SKM-1 (cell line): Measurements from ENCODE around the gene AKAIN1.

ENCODE experiments used
- DNase-seq: peaks from one replicate; lab custom pipeline; 2025; ENCODE audit not compliant: unreplicated experiment; lab: John Stamatoyannopoulos, UW

Gene AKAIN1, protein sequence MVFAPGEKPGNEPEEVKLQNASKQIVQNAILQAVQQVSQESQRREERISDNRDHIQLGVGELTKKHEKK

DNA sequence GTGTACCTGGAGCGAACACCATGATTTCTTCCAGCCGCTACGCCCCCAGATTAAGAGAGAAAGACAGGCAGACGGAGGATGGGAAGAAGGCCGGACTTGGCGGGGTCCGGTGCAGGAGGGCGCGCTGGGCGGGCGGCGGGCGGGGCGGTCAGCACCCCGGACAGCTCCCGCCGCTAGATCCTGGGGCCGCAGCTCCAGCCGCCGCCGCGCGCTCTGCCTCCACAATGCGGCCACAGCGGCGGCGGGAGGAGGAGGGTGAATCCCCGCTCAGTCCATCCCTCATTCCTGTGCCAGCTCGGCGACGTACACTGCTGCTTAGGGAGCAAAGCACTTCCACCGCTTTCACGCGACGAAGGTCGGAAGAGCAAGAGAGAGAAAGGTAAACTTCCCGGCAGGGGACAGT is at the start of gene AKAIN1:
Gene AKAIN1, minus strand, starts transcription at position 226 of the 403 bp plus-strand sequence. Its CDS starts 204 bp downstream, at position 22.
- DNase-seq = no peak

DNA sequence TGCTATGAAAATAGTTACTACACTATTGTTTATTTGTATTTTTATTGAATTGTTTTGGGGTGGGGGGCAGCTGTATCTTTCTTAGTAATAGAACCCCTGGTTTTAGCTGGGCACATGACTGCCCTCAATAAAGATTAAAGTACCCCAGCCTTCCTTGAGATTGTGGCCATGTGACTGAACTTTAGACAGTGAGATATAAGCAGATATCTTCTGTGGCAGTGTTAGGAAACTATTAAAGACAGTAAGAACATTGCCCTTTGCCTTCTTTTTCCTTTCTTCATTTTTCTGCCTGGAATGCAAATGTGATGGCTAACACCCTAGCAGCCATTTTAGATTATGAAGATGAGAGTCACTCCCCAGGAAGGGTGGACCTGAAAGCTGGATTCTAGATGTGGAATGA is 47.9 kb upstream of the AKAIN1 start:
- no peak for DNase-seq

DNA sequence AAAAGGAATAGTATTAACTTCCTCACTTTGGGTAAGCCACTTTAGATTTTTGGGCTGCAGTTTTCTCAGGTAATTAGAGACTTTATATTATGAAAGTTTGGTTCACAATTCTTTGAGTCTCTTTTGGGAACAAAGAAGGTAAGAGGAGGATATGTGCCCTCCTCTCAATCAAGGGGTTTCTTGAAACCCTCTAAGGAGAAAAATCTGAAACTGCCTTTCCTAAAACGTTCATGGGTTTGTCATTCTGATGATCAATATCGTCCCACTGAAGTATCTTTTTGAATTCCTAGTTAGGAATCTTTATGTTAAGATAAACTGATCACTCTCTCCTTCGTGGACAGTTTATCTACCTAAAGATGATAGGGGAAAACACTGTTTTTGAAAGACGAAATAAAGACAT is 42.4 kb upstream of the AKAIN1 start:
- DNase-seq = no peak

DNA sequence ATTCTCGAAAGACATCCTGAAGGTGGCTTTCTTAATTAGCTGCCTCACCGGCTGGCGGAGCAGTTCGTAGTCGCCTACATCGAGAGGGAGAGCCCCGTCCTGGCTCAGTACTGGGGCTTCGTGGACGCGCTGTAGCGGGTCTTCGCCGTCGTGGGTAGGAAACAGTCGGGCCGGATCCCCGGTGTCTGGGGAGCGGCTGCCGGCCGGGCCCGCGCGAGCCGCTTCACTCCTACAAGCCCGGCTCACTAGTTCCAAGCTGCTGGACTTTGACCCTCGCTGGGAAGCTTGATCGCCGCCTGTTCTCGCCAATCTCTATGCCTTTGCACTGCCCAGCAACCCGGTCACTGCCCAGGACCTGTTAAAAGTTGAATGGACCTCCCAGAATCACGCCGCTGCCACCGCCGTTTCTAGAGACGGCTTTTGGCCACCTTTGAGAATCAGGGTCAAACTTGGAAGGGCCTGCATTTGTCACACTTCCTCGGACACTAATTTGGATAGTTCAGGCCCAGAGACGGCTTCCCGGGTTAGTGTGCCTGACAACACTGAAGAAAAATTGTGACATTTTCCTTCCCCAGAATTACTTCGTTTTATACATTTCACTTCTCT is 41.4 kb upstream of the AKAIN1 start:
- no peak for DNase-seq

DNA sequence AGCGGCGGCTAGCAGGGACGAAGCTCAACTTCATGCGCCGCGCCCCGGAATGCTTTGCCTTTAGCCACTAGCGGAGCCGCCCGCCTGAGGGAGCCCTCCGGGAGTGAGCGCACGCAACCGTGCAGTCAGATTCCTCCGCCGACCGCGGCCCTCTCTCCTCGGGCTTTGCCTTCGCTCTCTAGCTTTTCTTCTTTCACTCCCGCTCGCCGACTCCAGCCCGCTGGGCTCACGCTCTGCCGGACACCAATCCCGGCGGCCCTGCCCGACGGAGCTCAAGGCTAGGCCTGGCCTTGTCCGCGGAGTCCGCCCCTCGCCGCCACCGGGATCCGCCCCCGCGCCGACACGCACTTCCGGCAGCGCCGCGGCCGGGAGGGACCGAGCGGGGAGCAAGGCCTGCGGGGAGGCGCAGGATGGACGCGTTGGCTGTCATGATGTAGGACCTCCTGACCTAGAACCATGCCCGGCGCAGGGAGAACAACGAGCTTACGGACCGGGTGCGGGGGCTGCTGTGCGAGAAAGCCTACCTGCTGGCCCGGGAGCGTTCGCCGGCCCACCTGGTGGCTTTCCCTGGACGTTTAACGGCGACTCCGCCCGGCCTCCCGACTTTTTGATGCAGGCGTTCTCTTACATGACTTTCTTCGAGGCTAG is 40.8 kb upstream of the AKAIN1 start:
- DNase-seq = peak; percentile 64

DNA sequence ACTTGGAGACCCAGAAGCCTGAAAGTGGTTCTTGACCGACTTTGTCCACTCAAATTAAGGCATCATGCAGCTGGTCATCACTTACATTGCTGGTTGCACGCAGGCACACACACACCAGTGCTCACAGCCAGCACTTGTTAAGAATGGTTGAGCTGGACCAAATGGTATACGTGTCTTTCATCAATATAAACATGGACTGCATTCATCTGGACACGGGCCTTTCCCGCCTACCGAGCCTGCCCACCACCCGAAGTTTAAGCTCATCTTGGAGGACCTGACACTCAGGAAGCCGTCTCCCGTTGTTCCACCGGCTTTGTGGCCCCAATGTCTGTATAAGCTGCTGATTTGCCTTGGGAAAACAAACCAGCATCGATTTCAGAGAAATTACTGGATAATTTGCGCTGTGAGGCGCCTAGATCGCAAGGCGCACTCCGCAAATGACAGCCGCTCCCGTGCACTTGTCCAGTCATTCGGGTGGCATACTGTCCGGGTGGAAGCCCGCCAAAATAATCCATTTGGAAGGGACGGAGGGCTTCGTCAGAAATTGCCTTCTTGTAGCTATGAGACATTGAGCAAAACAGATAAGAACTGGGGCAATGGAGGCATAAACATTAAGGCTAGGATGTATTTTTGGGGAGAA is 40.1 kb upstream of the AKAIN1 start:
- peak; percentile 20 for DNase-seq

DNA sequence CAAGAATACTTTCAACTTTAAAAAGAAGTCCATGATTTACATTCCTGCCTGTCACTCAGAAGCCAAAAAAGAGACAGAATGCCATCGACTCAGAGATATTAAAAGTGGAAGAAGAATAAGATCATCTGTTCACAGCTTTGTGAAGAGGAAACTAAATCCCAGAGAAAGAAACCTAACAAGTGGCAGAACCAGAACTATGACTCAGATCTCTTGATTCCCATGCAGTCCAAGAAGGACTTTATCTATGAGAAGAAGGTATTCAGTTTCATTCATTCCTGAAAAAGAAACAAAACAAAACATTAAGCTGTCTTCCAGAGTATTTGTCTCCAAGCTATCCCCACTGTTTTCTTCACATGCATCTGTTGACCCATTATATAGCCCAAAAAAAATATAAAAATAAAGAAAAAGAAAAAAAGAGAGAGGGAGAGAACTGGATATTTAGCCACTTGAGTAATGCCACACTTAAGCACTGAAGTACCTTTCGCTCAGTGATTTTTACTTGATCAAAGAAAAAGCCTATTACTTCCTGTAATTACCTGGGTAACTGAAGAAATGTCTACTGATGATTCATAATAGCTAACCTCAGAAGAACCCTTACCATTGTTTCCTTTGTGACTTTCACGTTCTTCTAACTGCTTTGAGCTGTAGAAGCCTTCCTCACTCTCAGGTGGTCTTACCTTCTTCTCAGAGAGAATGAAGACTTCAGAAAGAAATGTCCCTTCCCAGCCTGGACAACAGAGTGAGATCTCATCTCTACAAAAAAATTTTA is 17.7 kb upstream of the AKAIN1 start:
- DNase-seq = no peak

DNA sequence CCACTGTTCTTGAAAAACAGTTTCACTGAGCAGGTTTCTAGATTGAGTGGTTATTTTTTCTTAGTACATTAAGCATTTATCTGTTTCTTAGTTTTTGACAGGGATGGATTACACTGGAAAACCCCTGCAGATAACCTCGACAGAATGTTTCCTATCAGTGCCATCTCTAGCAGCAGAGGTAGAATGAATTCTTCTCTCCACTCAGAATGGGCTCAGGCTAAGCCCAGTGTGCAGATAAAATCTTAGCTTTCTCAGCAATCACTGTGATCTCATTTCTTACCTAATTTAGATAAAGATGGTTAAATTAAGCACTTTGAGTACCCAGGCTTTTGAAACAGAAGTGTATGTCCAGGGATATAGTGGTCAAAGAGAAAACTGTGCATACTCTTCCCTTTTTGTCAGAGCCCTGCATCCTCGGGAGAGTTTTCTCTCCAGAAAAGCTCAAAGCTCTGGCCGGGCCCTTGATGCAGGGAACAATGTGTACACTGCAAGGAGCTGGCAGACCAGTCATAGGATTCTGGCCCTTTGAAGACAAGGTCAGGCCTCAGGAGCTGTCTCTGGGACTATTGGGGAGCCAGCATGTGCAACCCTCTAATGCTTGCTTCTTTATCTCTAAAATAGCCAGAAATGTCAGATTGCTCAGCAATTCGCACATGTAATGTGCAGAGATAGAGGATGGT is 10.6 kb upstream of the AKAIN1 start:
- no peak for DNase-seq

DNA sequence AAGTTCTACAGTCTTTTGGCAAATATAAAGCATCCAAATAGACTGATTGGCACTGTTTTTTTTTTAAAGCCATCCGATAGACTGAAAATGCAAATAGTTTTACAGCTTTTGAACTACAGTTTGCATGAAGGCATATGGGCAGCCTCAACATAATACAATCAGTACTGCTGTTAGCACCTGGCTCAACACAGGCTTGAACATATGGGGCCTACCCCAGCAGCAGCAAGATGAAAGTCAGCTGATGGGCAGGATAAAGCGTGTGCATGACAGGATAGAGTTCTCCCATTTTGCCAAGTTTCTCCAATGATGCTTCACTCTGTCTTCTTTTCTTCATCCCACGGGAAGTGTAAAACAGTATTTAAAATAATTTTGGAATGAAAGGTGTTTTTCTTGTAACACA is 1.3 kb upstream of the AKAIN1 start:
- DNase-seq = no peak

DNA sequence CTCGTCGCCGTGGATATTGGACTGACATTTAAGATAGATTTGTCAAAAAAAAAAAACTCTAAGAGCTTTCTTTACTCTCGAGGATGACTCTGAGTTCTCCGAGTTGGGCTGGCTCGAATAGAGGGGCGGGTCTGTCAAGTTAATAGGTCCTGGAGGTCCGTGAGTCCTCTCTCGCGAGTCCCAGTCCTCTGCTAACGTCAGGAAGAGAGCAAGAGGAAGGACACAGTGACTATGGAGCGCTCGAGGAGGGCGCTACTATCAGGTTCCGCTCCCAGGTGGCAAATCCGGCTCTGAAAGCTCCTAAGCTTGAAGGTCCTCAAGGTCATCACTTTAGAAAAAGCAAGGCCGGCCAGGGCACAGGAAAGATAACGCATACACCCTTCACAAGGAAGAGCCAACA is 404 bp upstream of the AKAIN1 start:
- no peak for DNase-seq

DNA sequence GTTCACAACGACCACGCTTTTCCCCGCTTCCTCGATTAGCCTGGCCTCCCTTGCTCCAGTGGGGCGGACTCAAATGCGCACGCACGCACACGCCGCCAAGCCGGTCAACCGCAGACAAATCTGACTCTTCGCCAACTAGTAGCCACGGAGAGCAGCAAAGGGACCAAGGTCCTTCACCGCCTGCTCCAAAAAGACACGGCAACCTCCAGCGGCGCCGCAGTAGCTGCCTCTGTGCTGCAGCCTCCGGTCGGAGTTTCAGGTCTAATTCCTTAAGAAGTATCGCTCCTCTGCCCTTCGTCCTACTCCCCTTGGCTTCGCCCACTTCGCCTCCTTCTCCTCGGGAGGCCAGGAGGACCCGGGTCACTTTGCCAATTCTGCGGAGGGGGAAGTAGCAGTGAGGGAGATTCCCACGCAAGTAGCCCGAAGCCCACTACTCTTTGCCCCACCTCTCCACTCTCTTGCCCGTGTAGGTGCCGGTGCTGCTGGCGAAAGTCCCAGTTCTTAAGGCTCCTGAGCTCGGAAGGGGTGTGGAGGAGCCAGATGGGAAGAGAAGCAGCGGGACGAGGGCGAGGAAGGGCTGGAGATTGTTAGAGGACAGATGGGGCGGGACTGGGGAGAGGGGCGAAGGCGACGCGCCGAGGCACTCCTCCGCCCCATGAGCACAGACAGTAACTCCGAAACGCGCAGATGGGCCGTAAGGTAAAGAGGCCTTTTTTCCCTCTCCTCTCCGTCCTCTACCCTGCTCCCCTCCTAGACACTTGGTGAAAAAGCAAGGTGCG is 615 bp downstream of the AKAIN1 start:
- DNase-seq = no peak

DNA sequence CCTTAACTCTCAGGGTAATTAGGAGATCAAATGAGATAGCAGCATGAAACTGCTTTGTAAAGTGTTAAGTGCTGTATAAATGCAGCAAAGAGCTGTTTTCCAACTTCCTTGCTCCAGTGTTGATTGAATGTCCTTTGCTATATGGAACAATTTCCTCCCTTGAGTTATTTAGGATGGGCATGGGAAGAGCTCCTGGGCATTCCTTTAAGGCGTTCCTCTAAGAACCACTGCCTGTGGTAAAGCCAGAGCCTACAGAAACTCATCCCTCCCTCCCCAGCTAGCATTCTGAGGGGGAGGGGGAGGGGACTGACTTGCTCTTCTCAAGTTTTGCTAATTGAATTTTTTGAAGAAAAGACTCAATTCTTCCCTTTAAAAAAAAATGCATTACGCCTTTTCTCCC is 1.4 kb downstream of the AKAIN1 start:
- DNase-seq = no peak

DNA sequence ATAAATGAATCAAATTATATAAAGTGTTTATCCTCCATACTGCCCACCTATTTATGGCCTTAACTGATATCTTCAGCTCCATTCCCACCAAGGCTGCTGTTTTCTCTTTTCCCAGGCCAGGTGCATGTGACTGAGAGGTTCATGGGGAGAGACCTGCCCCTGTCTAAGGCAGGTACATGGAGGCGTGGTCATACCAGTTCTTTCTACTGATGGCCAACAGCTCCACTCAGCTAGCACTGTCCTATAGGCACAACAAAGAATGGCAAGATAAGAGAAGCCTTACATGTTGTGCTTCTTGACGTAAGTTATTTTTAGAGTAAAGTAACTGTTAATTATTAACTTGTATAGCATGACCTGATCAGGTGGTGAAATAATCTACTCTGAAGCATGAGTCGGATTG is 16.8 kb downstream of the AKAIN1 start:
- no peak for DNase-seq

DNA sequence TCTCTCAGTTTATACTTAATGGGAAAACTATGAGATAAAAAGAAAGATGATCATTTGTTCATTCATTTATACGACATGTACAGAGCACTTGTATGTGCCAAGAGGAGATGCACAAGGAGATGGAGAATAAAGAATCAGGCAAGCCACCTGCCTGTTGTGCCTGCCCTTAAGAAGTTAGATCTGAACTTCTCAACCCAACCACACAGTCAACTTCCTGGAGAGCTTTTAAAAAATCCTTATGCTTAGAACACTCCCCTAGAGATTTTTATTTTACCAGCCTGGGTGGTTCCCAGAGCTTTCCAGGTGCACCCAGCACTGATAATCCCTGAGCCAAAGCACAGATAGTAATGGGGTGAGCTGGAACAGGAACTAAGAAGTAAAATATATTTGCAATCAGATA is 18.5 kb downstream of the AKAIN1 start:
- no peak for DNase-seq

DNA sequence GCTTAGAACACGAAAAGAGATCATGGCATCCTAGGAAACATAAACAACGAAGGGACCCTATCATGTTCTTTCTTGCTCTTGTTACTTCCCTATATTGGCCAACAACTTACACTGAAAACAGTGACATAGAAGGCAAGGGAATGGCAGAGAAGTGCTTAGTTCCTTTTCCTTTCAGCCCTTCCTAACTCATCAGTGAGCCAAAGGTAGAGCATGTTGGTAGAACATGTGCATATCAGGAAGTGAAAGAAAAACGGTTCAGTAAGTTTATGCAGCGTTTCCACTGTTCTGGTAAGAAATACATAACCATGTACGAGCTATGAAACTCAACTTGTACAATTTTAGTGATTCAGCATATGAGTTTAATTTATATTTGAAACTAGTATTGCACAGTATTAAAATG is 21.7 kb downstream of the AKAIN1 start:
- peak; percentile 34 for DNase-seq

DNA sequence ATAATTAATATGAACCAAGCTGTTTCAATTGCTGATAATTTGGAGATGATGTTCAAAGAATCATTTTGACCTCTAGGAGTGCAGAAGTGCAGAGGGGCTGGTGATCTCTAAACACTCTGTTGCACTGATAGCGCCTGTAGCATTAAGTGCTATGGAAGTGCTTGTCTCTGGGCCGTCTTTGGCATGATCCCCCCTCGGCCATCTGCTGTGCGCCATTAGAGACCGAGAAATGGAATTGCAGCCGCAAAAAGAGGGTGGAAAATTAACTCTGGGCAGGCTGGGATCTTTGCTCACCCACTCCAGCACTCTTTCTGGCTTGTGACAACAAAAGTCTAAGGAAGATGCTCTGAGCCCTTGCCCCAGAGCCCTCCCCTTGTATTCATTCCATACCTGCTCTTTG is 23.4 kb downstream of the AKAIN1 start:
- DNase-seq = no peak

DNA sequence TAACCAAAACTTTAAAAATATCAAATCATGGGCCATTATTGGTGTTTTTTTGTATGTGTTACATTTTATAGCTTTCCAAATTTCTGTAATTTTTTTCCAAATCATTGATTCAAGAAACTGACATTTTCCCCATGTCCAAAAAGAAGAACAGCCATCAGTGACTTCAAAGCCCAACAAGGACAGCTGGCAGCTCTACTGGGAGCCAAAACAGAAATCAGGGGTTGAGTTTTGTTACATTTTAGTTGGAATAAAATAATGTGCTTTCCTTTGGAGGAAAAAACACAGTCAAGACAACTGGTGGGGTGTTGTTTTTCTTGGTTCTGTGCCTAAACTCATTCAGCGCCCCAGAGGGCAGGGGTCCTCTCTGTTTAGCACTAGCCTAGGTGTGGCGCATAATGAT is 23.8 kb downstream of the AKAIN1 start:
- no peak for DNase-seq

DNA sequence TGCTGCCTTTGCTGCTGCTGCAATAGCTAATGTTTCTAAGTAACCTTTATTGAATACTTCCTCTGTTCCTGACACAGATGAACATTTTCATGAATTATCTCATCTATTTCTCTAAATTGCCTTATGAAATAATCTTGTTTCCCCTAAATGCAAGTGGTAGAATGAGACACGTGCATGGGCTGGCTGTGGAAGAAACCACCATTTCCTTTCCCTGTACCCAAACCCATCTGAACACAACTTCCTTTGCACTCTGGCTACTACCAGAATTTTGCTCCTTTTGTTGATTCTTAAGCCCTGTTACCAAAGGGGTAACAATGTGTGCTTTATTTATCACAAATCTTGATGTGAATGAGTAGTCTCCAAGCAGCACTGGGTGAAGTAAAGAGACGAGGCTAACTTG is 29.2 kb downstream of the AKAIN1 start:
- DNase-seq = no peak

DNA sequence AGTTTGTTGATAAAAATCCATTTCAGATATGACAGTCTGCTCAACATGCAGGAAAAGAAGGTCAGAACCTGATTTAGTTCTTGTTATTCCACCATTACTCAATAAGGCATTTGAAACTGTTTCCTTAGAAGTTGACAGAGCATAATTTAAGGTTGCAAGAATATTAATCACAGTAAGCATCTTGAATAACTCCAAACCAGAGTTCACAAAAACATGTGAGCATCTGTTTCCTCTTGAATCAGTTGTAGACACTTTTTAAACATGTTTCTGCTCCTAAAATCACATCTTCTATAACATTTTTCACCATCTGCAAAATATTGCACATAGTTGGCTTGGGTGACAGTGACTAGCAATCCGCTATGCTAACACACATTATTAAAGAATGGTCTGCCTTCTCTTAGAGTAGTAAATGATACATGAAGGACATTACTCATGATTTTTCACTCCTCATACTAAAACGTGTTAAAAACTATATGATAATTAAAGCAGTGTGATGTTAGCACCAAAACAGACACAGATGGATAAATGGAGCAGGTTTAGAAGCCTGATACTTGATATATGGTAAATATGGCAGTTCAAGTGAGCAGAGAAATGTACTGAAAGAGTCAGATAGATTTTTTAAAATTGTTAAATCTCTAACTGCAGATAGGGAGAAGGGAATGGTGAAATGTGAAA is 30.3 kb downstream of the AKAIN1 start:
- DNase-seq = no peak

DNA sequence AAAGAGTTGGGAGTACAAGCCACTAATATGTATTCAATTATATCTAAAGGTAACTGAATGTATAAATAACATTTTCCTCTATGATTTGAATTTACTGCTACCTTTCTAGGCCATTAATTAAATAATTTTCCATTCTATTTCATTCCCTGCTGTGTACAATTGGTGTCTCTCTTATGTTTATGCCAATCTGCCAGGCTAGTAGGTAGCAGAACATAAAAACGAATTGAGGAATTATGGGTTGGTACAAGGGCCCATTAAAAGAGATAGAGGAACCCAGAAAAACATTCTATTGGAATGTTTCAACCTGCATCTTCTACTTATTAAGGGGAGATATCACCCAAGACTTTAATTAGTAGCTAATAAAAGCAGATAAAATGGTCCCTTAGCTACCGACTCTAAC is 32.2 kb downstream of the AKAIN1 start:
- DNase-seq = no peak
